ENCODE data around the gene SOX5.

Gene SOX5

DNA sequence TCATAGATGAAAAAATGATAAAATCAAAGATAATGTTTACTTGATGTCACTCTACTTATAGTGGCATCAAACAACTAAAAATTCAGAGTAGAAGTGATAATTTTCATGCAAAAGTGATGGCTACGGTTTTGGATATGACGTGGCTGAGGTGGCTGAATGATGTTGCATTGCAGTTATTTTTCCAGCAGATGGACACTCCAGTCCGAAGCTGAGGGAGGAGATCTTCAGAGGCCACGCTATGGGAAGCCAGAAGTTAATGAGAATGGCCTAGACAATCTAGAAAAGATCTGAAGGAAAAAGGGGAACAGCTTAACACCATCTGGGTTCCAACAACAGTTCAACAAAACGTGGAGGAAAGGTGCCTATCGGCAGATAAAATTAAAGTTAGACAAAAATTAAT, 279.8 kb downstream of the SOX5 start:
- DNase-seq, result no peak

DNA sequence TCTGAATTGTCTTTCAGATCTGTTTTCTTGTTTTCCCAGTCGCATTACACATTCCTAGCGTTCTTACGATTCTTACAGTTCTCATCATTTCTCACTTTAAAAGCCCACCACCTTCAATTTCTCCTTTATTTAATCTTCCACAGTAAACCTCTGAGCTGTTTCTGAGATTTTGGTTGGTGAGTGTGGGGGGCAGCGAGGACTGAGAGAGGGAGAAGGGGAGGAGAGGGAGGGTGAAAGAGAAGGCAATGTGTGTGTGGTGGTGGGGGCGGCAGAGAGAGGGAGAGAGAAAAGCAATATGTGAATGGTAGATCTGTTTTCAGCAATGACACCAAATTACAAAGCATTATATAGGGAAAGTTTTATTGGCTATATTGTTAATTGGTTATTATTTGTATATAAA, 282.6 kb downstream of the SOX5 start:
- DNase-seq, result no peak

DNA sequence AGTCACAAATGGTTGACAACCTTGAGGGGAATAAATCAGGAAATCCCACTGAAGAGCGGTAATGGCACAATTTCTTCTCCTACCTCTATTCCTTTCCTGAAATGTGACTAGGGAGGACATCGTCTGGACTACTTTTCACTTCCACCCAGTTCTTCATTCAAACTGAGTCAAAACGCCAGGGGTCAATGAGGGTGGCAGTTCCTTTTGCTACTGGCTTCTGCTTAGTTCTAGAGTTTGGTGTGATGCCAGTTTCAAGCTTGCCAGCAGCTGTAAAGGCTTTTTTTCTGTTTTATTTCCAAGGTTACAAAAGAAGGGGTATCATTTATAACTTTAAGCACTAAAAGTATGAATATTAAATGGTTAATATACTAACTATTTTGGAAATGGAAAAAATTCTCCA, 286.5 kb downstream of the SOX5 start:
- peak in 1 of 2 experiments; percentile 5 for DNase-seq

GRCh38 chr12:23659131-23659530, 290.3 kb downstream of the SOX5 start:
- DNase-seq, result no peak

GRCh38 chr12:23657598-23657997, 291.9 kb downstream of the SOX5 start:
- DNase-seq, result no peak

- no peak for DNase-seq
These were observed 293.6 kb downstream of the SOX5 start for GRCh38 chr12:23655884-23656283.

- no peak for DNase-seq
These were observed 294.4 kb downstream of the SOX5 start for GRCh38 chr12:23655112-23655511.

- no peak for DNase-seq
These were observed 300.9 kb downstream of the SOX5 start for GRCh38 chr12:23648546-23648945.

GRCh38 chr12:23640754-23641153, 308.7 kb downstream of the SOX5 start:
- no peak for DNase-seq

GRCh38 chr12:23634344-23634743, 315.1 kb downstream of the SOX5 start:
- no peak for DNase-seq

GRCh38 chr12:23631786-23632377, 317.6 kb downstream of the SOX5 start:
- DNase-seq, result no peak

DNA sequence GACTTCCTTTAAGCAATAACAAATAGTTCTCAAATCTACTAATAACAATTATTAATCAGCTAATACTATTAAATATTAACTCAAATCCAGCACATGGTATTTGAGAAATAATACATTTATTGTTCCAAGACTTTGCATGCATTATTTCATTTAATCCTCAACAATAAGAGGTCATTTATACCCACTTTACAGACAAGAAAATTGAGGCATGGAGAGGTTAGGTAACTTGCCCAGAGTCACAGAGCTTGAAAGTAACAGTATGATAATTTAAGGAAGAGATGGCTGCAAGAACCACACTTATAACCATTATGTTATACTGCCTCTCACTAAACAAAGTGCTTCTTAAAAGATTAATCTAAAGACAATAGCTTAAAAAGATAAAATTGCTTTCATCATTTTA, 318.9 kb downstream of the SOX5 start:
- no peak for DNase-seq

GRCh38 chr12:23628806-23629205, 320.7 kb downstream of the SOX5 start:
- no peak for DNase-seq

DNA sequence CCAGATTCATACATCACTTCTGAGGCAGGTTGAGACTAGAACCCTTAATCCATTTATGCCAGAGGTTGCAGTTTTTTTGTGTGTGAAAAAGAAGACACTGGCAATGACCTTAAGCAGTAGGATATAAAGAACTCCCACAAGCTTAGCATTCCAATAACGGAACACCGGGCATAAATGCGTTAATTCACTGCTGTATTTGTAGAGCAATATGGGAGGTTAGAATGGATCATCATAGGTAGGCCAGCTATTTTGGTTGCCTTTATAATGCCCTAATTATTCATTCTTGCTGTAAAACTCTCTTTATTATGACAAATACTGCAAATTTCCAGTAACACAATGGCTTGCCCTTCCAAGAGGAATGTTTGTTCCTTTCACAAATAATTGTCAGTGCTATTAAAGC, 322.7 kb downstream of the SOX5 start:
- no peak for DNase-seq

- peak; percentile 22 to 25 for DNase-seq
These were observed 327.6 kb downstream of the SOX5 start for GRCh38 chr12:23621900-23622299.

DNA sequence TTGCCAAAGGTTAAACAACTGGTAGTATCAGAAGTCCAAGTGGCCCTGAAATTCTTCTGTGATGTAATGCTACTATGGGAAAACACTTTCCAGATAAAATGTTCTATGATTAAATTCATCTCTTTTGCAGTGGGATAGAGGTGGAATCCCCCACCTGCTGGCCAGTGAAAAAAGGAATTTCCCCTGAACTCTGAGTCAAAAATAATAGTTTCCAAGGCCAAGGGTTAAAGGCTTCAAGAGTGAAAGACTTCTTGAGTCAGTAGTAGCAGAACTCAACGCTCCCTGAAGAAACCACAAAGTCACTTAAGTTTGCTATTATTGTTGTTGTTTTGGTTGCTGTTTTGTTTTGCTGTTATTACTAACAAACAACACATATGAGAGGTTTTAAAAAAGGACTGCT, 330.8 kb downstream of the SOX5 start:
- DNase-seq, result no peak

DNA sequence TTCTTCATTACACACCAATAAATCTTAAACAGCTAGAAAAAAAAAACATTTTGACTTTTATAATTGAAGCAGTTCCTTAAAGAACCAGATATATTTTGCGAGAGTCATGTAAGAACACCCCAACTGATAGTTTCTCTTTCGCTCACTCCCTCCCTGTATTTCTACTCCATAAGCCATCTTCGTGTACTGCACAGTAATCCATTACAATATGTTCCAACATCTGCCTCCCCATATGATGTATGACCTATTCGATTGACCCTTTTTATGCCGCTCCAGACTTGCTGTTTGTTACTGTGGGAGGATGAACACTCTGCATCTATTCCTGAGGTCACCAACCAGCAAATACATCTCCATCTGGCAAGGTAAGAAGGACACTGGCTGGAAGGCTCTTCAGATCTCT, 331.7 kb downstream of the SOX5 start:
- DNase-seq, result no peak

GRCh38 chr12:23614280-23614679, 335.2 kb downstream of the SOX5 start:
- DNase-seq, result no peak

GRCh38 chr12:23611320-23611719, 338.1 kb downstream of the SOX5 start:
- DNase-seq, result no peak

DNA sequence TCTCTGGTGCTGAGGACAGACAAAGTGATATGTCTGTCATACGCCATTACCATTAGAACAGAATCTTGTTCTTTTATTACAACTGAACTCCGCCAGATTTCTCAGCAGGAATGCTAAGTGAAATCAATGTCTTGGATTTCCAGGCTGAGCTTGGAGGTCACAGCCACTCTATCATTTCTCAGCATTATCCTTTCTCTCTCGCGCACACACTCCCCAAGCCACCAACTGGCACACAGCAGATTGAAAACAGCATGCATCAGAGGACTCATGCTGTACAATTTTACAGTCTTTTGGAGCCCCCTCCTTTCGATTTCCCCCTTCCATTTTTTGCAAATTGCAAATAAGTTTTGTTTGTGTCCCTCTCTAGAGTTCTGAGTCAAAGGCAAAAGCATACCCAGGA, 348.6 kb downstream of the SOX5 start:
- no peak for DNase-seq

DNA sequence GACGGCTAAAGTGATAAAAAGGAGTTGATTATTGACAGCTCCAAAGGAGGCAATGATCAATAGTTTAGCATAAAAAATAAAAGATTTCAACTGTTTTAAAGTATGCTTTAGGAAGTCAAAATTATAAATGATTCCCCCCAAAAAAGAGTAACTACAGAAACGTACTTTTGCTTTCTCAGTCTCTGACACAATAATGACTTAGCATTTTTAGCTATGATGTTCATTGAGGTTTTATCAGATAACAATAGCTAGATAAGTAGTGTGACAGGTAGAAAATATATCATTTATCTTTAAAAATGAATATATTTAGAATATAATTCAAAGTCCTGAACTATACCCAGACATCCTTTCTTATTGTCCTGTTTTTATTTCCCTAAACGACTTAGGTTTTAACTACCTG, 352.9 kb downstream of the SOX5 start:
- no peak for DNase-seq

DNA sequence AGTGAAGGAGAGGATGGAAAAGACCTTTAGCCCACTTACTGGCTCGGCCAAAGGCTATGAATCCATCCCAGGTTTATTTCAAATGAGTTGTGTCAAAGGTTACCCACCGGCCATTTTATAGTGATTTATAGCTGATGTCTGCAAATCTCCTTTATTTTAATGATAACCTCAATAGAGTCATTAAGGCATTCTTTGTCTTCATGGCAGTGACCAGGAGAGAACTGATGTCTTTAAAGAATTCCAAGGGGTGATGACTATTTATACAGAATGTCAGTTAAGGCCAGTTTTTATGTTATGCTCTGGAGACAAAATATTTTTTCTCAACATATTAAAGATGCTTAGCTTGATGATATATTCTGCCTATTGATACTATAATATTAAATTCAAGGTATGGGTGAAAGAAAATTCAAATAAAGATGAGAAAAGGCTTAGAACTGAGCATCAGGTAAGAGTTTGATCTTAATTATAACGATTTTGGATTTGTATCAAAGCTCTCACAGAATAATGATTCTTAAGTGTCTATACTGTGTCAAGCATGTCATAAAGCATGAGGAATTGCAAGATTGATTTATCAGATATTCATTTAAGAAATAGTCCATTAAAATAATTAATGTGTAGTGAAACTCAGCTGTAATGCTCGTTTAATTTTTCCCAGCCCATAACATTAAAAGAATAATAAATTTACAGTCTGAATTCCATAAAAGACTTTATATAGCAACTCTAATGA, 361.5 kb downstream of the SOX5 start:
- no peak for DNase-seq

DNA sequence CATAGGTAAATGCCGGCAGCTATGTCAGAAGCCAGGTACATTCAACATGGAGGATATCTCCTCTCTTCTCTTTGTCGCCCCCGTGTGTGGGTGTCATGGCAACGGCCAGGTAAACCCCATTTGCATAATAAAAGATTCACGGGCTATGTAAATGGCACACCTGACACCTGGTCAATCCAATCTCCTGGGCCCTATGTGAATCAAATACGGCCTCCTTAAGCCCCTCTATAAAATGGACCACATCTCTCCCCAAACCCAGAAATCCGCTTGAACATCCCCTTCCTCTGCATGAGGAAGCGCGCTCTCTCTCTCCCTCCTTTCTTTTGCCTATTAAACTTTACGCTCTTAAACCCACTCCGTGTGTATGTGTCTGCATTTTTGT, 363.7 kb downstream of the SOX5 start:
- no peak for DNase-seq

DNA sequence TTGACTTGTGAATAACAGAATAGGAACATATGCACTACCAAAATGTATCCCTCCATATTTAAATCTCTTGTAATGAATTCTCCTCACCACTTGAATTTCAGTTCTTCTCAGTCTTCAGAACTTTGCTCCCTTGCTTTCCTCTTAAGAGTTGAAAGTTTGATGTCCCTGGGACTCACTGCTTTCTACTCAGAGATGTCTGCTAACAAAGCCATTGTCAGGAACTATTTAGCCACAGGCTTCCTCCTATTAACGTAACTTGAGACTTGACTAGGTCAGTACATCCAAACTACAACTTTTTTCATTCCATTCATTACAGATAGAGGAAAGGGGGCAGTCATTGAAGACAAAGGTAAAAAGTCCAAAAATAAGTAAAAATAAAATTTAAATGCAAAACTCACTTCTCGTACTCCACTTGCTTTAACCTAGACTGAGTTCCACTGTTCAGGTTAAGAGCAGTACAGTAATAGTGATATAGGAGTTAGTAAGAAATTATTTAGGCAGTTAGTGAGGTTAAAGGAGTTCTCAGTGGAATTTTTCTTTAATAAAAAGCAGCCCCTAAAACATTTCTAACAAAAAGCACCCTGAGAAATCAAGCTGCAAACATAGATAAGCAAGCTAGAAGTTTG, 364.2 kb downstream of the SOX5 start:
- DNase-seq, result no peak

- no peak for DNase-seq
These were observed 367.6 kb downstream of the SOX5 start for GRCh38 chr12:23581913-23582312.
